Measurements from ENCODE around the gene LBH. TPM values are rescaled to one million over a fixed set of nuclear protein-coding genes. Genes with fewer than 3 reads are reported as not detected.

The LBH gene
- polyA plus RNA-seq, 1 of the 3 experiments (the other 2 are of a cell fraction): 22.8 TPM

GRCh38 chr2:30296496-30296895, 65.2 kb downstream of the LBH start:
- Histone ChIP-seq H3K4me3 (ENCODE audit: low read depth in 2 of 2, low read length in 1 of 2) (no peak overlapping the region), H3K27ac (ENCODE audit: low read depth in 2 of 2, low read length in 1 of 2) (no peak overlapping the region), H4K20me1 (ENCODE audit: insufficient read depth) (no peaks in the 10 kb centered on the region), H3F3A (replicated peaks; ENCODE audit: insufficient read depth) (peaks cover 19% of the 10 kb centered on the region), H2AFZ (ENCODE audit: low read depth) (no peak overlapping the region), H3K79me2 (ENCODE audit: insufficient read depth) (no peaks in the 10 kb centered on the region), H3K4me2 (no peak overlapping the region), H3K9ac (no peak overlapping the region), H3K27me3 (ENCODE audit: insufficient read depth) (no peaks in the 10 kb centered on the region), H3K9me3 (no peaks in the 10 kb centered on the region), H3K4me1 (ENCODE audit: control insufficient read depth in 1 of 2, insufficient read depth in 2 of 2, low read depth in 1 of 2, low read length in 1 of 2) (peaks cover 19 to 25% of the 10 kb centered on the region in 2 experiments), H3K36me3 (replicated peaks in 1 of 2; ENCODE audit: control insufficient read depth in 1 of 2, insufficient read depth in 2 of 2, low read length in 1 of 2) (no peaks in the 10 kb centered on the region), H3K9me2 (no peaks in the 10 kb centered on the region)
- ChIA-PET CTCF (interaction anchor here (0.7 to 1.3 kb wide), 4 partner anchors 56 to 231 kb away, joined by 3 read pairs; no protein-coding TSS in a partner anchor), POLR2A (no interaction called here)
- no peak for DNase-seq
- no peak for TF ChIP-seq USF2 (IDR thresholded peaks at IDR 0.05; ENCODE audit: borderline replicate concordance, low read depth, low read length)
- no peak for TF ChIP-seq RAD21 (IDR thresholded peaks at IDR 0.05; ENCODE audit: low read length)
- TF ChIP-seq YY1 (IDR thresholded peaks at IDR 0.05; ENCODE audit: low read depth): no peak
- no peak for TF ChIP-seq EZH2phosphoT487 (IDR thresholded peaks at IDR 0.05; ENCODE audit: borderline replicate concordance, low read depth)
- no peak for TF ChIP-seq GABPA (IDR thresholded peaks at IDR 0.05; ENCODE audit: low read depth)
- no peak for TF ChIP-seq CTCF (IDR thresholded peaks at IDR 0.05)
- no peak for TF ChIP-seq FOSL2 (IDR thresholded peaks at IDR 0.05; ENCODE audit: borderline replicate concordance, low read depth)
- TF ChIP-seq FOXM1 (IDR thresholded peaks at IDR 0.05; ENCODE audit: low read depth): no peak
- no peak for TF ChIP-seq ELF1 (IDR thresholded peaks at IDR 0.05)
- no peak for TF ChIP-seq REST (IDR thresholded peaks at IDR 0.05; ENCODE audit: low read depth, low read length)
- TF ChIP-seq EP300 (IDR thresholded peaks at IDR 0.05; ENCODE audit: borderline replicate concordance in 1 of 2, low read depth in 1 of 2, low read length in 1 of 2): no peak
- TF ChIP-seq MEF2A (IDR thresholded peaks at IDR 0.05; ENCODE audit: borderline replicate concordance, low read depth): no peak
- no peak for TF ChIP-seq NRF1 (IDR thresholded peaks at IDR 0.05; ENCODE audit: low read depth, low read length)
- no peak for TF ChIP-seq SIN3A (IDR thresholded peaks at IDR 0.05; ENCODE audit: borderline replicate concordance, low read depth, low read length)
- TF ChIP-seq CHD2 (IDR thresholded peaks at IDR 0.05; ENCODE audit: low read length, partially characterized antibody): no peak
- TF ChIP-seq TAF1 (IDR thresholded peaks at IDR 0.05; ENCODE audit: borderline replicate concordance, low read depth, low read length): no peak
- no peak for TF ChIP-seq POLR2AphosphoS5 (IDR thresholded peaks at IDR 0.05; ENCODE audit: low read depth, low read length)
- no peak for TF ChIP-seq MXI1 (IDR thresholded peaks at IDR 0.05; ENCODE audit: low read depth, low read length)
- no peak for TF ChIP-seq FOXJ3 (CRISPR knock-in tag; IDR thresholded peaks at IDR 0.05)

All from SK-N-SH (cell line).